Type B pancreatic cell (in vitro differentiated cells): ENCODE measurements around the gene MGAM2. TPM values are rescaled to one million over a fixed set of nuclear protein-coding genes. Genes with fewer than 3 reads are reported as not detected.

Source experiments
- DNase-seq: peaks from one replicate; pipeline ENCODE4 v3.0.0; 2021; ENCODE audit warnings: mixed read lengths; ENCODE audit not compliant: unreplicated experiment; ENCODE audit errors: extremely low spot score
- H3K27ac Mint-ChIP-seq: 2 replicates; pipeline ENCODE4 v1.8.0; 2021; ENCODE audit warnings: mild to moderate bottlenecking, mixed read lengths
- H3K27me3 Mint-ChIP-seq: 2 replicates; pipeline ENCODE4 v1.8.0; 2021; ENCODE audit warnings: mixed read lengths
- H3K36me3 Mint-ChIP-seq: 2 replicates; pipeline ENCODE4 v1.8.0; 2021; ENCODE audit warnings: mixed read lengths
- H3K4me1 Mint-ChIP-seq: one replicate; pipeline ENCODE4 v1.8.0; 2021; ENCODE audit warnings: mixed read lengths; ENCODE audit not compliant: unreplicated experiment
- H3K4me3 Mint-ChIP-seq: 2 replicates; pipeline ENCODE4 v1.8.0; 2021; ENCODE audit warnings: mild to moderate bottlenecking, mixed read lengths
- H3K9me3 Mint-ChIP-seq: 2 replicates; pipeline ENCODE4 v1.8.0; 2021; ENCODE audit warnings: mixed read lengths
- CTCF ChIP-seq: fragments of 200-600 bp; sonication (generic); conservative IDR thresholded peaks from 2 replicates; pipeline ENCODE4 v1.5.0; 2021; ENCODE audit warnings: antibody characterized with exemption, mild to moderate bottlenecking
- total RNA-seq: library from RNA; stranded (reverse); gene quantifications from 2 replicates; pipeline ENCODE4 v1.2.1, GENCODE V29; 2021; ENCODE audit warnings: low replicate concordance

Gene MGAM2
- total RNA-seq, 1 donor from 2014 or later = 5.9 TPM

- Mint-ChIP-seq H3K36me3 (no peaks in the 10 kb centered on the region), H3K4me3 (no peak overlapping the region), H3K4me1 (no peaks in the 10 kb centered on the region), H3K27ac (no peak overlapping the region), H3K9me3 (no peaks in the 10 kb centered on the region), H3K27me3 (no peaks in the 10 kb centered on the region)
- no peak for DNase-seq
- TF ChIP-seq CTCF = no peak
Measured at GRCh38 chr7:142175594-142175993, 64.1 kb downstream of the MGAM2 start.

GRCh38 chr7:142176901-142177300 is 65.4 kb downstream of the MGAM2 start:
- Mint-ChIP-seq H3K27me3 (no peaks in the 10 kb centered on the region), H3K4me1 (no peaks in the 10 kb centered on the region), H3K27ac (no peak overlapping the region), H3K4me3 (no peak overlapping the region), H3K36me3 (no peaks in the 10 kb centered on the region), H3K9me3 (no peaks in the 10 kb centered on the region)
- DNase-seq = no peak
- no peak for TF ChIP-seq CTCF

GRCh38 chr7:142177869-142178268 is 66.4 kb downstream of the MGAM2 start:
- no peaks in the 10 kb centered on the region for H3K9me3 Mint-ChIP-seq
- peaks cover 3% of the 10 kb centered on the region for H3K27me3 Mint-ChIP-seq
- H3K27ac Mint-ChIP-seq = no peak overlapping the region
- H3K36me3 Mint-ChIP-seq = no peaks in the 10 kb centered on the region
- TF ChIP-seq CTCF = no peak
- DNase-seq = no peak
- H3K4me1 Mint-ChIP-seq = peaks cover 4% of the 10 kb centered on the region
- H3K4me3 Mint-ChIP-seq = no peak overlapping the region

- no peaks in the 10 kb centered on the region for H3K9me3 Mint-ChIP-seq
- H3K4me1 Mint-ChIP-seq = peaks cover 4% of the 10 kb centered on the region
- H3K36me3 Mint-ChIP-seq = no peaks in the 10 kb centered on the region
- H3K4me3 Mint-ChIP-seq = no peak overlapping the region
- H3K27ac Mint-ChIP-seq = no peak overlapping the region
- DNase-seq = no peak
- peaks cover 3% of the 10 kb centered on the region for H3K27me3 Mint-ChIP-seq
- TF ChIP-seq CTCF = no peak
Measured at GRCh38 chr7:142180426-142180825, 68.9 kb downstream of the MGAM2 start.

- Mint-ChIP-seq H3K27me3 (peaks cover 3% of the 10 kb centered on the region), H3K4me3 (no peak overlapping the region), H3K36me3 (no peaks in the 10 kb centered on the region), H3K9me3 (no peaks in the 10 kb centered on the region), H3K27ac (no peak overlapping the region), H3K4me1 (peaks cover 4% of the 10 kb centered on the region)
- no peak for DNase-seq
- no peak for TF ChIP-seq CTCF
Measured at GRCh38 chr7:142181211-142181610, 69.7 kb downstream of the MGAM2 start.

- Mint-ChIP-seq H3K36me3 (no peaks in the 10 kb centered on the region), H3K4me1 (peaks cover 4% of the 10 kb centered on the region), H3K4me3 (no peak overlapping the region), H3K9me3 (no peaks in the 10 kb centered on the region), H3K27ac (no peak overlapping the region), H3K27me3 (peaks cover 3% of the 10 kb centered on the region)
- no peak for TF ChIP-seq CTCF
- DNase-seq = no peak
Measured at GRCh38 chr7:142181966-142182365, 70.4 kb downstream of the MGAM2 start.
